Hepatocyte (in vitro differentiated cells): ENCODE data around the gene SRP14.
"Not testable (repeated sequence)": the region's sequence is repeated elsewhere in the genome, so short reads cannot be mapped to it uniquely, and the experiment has no call there.

Experiments
- EZH2 ChIP-seq: fragments of 200-600 bp; sonication (generic); IDR thresholded peaks from 2 replicates; pipeline ENCODE4 v1.6.1; 2016; ENCODE audit warnings: antibody characterized with exemption, mild to moderate bottlenecking, borderline replicate concordance
- TF ChIP-seq, protein P1 (sequence below): fragments of 200-600 bp; sonication (generic); IDR thresholded peaks from 2 replicates; pipeline ENCODE4 v1.5.1; 2016; ENCODE audit warnings: antibody characterized with exemption, mild to moderate bottlenecking; ENCODE audit not compliant: poor library complexity

DNA sequence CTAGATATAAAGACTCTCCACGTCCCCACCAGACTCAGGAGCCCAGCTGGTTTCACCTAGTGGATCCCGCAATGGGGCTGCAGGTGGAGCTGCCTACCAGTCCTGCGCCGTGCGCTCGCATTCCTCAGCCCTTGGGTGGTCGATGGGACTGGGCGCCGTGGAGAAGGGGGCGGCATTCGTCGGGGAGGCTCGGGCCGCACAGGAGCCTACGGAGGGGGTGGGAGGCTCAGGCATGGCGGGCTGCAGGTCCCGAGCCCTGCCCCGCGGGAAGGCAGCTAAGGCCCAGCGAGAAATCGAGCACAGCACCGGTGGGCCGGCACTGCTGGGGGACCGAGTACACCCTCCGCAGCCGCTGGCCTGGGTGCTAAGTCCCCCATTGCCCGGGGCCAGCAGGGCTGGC is 35.7 kb upstream of the SRP14 start:
- TF ChIP-seq, protein P1, sequence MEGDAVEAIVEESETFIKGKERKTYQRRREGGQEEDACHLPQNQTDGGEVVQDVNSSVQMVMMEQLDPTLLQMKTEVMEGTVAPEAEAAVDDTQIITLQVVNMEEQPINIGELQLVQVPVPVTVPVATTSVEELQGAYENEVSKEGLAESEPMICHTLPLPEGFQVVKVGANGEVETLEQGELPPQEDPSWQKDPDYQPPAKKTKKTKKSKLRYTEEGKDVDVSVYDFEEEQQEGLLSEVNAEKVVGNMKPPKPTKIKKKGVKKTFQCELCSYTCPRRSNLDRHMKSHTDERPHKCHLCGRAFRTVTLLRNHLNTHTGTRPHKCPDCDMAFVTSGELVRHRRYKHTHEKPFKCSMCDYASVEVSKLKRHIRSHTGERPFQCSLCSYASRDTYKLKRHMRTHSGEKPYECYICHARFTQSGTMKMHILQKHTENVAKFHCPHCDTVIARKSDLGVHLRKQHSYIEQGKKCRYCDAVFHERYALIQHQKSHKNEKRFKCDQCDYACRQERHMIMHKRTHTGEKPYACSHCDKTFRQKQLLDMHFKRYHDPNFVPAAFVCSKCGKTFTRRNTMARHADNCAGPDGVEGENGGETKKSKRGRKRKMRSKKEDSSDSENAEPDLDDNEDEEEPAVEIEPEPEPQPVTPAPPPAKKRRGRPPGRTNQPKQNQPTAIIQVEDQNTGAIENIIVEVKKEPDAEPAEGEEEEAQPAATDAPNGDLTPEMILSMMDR = not testable (repeated sequence)
- TF ChIP-seq EZH2 = not testable (repeated sequence)
